Activated CD4-positive, alpha-beta T cell treated with anti-CD3 and anti-CD28 coated beads, Interleukin-2, Interleukin-4, amounts not matched to agents 100 ng/mL and 50 ng/mL, durations not matched to agents 16 hours and 8 hours (primary cell): Measurements from ENCODE around the gene PFDN1.

Source experiments
- DNase-seq: peaks from one replicate; pipeline ENCODE4 v3.0.0-alpha.2; 2020; ENCODE audit warnings: low spot score

The PFDN1 gene

GRCh38 chr5:140328036-140328764 is 25.3 kb upstream of the PFDN1 start:
- DNase-seq: no peak

DNA sequence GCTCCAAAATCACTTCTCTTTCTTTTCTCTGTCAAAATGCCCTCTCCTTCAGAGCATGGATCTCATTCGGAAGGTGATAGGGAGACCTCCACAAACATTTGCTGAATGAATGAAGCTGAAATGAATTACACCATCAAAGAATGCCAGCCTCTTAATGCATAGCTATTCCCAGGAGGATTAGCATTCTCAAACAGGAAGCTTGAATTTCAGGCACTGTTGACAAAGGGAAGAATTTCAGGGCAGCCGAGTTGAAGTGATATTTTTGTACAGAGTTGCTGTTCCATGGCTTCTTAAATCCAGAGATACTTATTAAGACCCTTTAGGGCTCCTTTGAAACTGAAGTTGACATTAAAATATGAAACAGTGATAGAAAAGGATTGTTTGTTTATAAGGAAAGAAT is 24.7 kb upstream of the PFDN1 start:
- DNase-seq: no peak

DNA sequence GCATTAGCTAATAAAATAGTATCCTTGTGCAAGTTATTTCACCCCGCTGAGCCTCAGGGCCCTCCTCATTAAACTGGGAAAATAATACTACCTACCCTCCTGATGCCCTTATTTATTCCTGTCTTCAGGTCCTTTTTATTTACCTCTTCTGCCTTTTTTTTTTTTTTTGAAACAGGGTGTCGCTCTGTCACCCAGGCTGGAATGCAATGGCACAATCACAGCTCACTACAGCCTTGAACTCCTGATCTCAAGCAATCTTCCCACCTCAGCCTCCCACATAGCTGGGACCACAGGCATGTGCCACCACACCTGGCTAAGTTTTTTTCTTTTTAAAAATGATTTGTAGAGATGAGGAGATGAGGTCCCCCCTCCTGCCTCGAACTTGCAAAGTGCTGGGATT is 22.6 kb upstream of the PFDN1 start:
- no peak for DNase-seq

GRCh38 chr5:140324617-140325241 is 21.8 kb upstream of the PFDN1 start:
- DNase-seq: no peak

DNA sequence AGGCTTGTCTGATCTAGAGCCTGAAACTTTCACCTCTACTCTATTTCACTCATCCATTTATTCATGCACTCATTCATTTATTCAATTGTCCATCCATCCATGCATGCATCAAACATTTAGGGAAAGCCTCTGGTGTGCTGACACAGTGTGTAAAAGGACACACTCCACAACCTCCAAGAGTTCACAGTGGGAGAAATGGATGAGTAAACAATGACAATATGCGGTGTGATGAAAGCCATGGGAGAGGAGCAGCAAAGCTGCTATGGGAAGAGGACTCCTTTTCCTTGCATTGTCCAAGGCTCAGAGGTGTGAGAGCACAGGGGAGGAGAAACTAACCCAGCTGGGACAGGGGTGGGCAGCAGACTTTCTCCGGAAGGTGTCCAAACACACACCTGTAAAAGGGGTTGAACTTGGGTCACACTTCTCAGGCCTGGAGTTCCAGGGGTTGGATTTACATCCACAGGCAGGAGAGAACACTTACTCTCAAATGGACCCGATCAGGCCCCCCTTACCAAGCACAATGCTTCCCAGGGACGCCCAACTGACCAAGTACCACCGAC is 21.2 kb upstream of the PFDN1 start:
- DNase-seq: no peak

DNA sequence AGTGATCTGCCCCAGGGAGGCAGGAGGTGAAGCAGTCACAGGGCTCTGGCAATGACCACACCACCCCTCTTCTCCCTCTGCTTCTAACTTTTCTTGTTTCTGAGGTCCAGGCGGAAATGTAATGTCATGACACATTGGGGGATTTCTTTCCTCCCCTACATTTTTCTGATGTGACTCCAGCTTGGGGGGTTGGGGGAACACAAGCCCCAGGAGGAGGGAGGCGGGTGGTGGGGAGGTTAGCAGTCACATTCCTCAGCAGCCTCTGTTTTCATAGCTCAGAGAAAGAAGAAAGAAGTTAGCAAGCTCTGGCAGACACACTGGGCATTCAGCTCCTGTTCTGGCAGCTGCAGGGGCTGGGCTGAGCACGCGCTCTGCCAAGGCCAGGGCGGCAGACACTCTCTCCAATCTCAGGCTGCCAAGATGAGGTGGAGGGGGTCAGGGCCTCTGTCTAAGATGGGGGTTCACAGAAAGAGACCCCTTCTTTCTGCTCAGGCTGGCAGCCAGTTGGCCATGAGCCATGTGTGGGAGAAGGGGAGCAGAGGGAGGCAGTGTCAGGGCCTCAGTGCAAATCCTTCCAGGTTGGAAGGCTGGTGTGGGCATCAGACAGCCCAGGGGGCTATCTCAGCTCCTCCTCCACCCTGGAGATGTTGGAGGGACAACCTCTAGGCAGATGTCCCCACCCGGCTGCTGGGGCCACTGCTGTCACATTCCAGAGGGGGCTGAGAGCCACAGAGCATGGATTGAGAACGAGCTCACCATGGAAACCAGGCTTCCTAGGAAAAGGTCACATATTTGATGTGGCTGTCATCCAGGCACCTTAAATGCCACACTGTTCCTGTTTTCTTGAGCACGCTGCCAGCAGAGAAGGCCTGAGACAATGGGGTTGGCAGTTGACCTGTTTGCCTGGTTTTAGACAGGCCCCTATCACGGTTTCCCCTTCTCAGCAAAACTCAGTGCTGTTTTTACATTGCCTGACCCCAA is 20.1 kb upstream of the PFDN1 start:
- no peak for DNase-seq

DNA sequence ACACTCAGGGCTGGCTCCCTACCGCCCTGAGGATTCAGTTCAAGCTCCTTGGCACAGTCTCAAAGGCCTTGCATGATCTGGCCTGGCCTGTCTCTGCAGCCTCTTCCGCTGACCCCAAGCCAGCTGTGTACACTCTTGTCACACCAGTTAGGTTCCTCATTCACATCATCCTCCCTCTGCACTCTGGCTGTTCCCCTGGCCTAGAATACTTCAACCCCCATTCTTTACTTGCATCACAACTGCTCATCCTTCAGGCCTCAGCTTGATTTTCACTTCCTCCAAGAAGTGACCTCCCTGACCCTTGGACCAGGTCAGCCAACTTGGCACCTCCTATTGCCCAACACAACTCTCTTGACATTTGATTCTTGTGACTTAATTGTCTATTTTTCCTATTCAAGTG is 18.9 kb upstream of the PFDN1 start:
- DNase-seq: no peak

DNA sequence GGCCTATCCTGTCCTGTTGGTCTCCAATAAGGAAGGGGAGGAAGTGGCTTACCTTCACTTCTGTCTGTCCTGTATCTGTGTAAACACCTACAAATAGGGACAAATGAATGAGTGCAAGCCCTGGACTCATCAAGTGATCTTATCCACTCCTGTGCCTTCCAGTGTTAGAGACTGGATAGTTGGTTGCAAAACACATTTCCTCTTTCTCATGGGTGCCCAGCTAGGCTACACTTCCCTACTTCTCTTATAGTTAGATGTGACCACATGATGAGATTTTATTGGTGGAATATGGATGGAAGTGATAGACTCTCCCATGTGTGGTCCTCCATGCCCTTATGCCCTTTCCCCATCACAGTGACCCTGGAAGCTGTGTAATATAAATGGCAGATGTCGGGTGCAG is 16.9 kb upstream of the PFDN1 start:
- DNase-seq: no peak

GRCh38 chr5:140318792-140319191 is 15.9 kb upstream of the PFDN1 start:
- no peak for DNase-seq

GRCh38 chr5:140317859-140318258 is 15.0 kb upstream of the PFDN1 start:
- no peak for DNase-seq

DNA sequence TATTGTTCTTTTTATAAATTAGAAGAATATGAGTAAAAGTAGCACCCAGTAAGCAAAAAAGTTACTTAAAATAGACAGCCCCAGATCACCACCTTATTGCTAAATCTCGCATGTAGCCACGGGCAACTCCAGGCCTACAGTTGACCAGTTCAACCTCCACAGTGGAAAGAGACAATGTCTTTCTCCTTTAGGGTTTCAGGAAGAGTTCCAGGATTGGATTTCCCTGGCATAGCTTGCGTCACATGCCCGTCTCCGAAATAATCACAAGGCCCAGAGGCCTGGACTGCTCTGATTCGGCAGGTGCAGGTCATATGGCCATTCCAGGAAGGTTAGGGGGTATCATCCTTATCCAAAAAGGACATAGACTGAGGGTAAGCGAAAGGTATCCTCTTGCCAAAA is 9.9 kb upstream of the PFDN1 start:
- DNase-seq: no peak

DNA sequence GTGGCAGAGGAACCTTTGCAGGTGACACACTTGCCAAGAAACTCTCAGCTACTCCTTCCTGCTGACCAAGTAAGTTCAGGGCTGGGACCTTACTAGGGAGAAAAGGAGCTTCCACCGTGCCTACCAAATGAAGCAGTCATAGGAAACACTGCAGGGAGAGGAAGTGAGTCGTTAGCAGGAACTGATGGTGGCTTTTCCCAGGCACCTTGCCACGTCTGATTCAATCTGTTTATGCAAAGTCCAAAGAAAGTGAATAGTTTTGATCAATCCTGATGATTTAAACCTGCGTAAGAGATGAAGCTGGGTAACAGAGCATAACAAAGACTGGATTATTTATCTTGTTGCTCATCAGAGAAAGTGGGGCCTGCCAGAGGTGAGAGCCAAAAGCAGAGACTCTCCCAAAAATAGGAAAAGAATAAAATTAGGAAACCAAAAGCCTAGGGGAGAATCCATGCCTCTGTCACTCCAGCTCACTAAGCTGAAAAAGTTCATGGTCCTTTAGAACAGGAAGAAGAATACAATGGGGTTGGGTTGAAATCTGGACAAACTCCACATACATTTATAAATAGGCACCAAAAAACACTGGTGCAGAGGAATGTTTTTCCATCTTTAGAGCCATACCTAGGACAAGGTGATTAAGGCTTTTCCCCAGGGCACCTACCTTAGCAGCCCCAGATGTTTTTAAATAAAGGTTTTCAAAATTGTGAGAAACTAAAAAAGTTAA is 9.3 kb upstream of the PFDN1 start:
- no peak for DNase-seq

DNA sequence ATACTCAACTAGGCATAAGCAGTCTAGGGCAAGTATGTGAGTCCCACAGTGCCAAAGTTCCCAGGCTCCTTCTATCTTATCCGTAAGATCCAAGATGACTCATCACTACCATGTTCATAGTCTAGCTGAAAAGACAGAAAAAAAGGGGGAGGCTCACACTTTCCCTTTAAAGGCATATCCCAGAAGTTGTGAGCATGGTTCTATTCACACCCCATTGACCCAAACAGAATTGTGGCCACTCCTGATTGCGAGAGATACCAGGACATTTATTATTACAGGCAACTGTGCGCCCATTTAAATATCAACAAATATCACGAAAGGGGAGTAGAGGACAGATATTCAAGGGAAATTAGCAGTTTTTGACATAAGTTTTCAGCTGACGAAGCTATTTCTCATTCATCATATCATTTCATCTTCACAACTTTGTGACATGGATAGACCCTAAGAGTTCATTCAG is 8.1 kb upstream of the PFDN1 start:
- DNase-seq: no peak

- DNase-seq: no peak
Measured at GRCh38 chr5:140310434-140310833, 7.5 kb upstream of the PFDN1 start.

- DNase-seq: no peak
Measured at GRCh38 chr5:140309706-140310249, 6.9 kb upstream of the PFDN1 start.

DNA sequence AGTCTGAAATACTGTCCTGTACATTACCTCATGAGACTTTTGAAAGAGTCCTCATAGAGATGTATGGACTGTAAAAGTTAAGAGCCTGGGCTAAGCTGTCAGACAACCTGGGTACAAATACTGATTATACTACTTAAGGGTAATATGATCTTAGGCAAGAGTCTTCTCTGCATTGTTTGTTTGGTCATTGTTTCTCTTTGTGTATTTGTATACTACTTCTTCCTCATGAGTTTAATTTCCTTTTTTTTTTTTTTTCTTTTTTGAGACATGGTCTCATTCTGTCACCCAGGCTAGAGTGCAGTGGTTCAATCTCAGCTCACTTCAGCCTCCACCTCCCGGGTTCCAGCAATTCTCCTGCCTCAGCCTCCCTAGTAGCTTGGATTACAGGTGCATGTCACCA is 2.6 kb upstream of the PFDN1 start:
- DNase-seq: no peak

- no peak for DNase-seq
Measured at GRCh38 chr5:140303966-140304365, 1.1 kb upstream of the PFDN1 start.

DNA sequence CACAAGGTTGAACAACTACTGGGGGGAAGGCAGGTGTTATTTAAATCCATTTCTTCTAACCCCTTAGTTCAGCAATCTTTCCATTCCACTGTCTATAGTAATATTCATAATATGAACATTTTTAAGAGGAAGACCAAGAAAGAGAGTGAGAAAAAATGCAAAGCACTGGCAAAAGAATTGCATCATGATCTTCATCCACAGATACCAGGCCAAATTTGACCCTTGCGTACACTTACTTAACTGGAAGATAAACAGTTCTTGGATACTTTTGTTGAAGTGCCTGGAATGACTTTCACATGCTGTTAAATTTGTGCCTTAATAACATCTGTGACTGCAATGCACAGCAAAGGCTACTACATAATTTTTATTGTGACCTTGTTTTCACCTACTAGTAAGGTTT is 1.8 kb downstream of the PFDN1 start:
- DNase-seq: no peak

DNA sequence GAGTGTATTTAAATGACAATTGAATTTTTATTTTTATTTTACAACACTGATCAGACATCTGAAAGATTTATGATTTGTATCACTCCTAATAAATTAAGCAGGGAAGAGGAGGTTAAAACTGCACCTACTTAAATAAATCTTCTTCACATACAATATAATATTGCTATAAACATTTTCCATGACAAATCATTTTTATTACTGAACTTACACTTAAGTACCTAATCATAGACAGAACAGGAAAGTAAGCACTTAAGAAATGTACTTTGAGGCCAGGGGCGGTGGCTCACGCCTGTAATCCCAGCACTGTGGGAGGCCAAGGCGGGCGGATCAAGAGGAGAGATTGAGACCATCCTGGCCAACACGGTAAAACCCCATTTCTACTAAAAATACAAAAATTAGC is 3.8 kb downstream of the PFDN1 start:
- no peak for DNase-seq

DNA sequence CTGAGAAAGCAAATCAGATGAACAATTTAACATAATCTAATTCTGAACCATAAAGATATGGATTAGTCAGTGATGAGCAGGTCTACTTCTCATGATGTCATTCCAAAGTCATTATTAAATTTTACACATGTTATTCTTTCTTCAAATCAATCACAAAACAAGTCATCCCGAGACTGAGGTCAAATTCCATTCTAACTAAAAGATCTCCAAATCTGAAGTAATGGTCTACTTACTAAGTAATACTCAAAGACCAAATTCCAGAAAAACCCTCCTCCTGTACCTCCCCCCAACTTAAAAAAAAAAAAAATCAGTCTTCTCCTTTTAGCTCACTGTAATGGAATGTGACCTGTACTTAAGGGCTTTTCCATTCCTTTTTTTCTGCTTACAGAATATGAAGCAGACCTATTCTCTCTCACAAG is 4.7 kb downstream of the PFDN1 start:
- no peak for DNase-seq

DNA sequence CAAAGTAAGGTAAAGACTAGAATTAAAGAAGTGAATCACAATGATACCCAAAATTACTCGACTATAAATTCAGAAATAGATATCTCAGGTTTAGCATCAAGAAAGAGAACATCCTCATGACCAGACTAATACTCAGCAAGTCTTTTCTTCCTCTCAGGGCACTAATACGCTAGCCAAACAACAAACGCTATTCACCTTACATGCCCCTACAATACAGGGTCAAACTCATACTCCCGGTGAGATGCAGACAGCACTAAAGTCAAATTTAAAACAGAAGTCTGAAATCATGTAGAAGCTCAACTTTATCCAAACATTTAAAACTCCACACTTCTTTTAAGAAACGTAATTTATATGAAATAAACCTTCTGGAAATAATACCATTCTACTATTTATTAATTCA is 5.6 kb downstream of the PFDN1 start:
- no peak for DNase-seq
